ENCODE results near the gene MFAP5. TPM values are rescaled to one million over a fixed set of nuclear protein-coding genes. Genes with fewer than 3 reads are reported as not detected.

MFAP5 gene
- total and polyA plus RNA-seq, 2 donors (not counting 3 experiments of a cell fraction or from before 2014, with no cell fraction given), result 0.39 TPM; not detected in 1

GRCh38 chr12:8664228-8664913 lies 1.7 kb upstream of the MFAP5 start:
- Histone ChIP-seq H3K4me3 (replicated peaks in 1 of 3; ENCODE audit: insufficient read depth in 1 of 3, low read depth in 1 of 3, low read length in 3 of 3) (no peak overlapping the region), H3K4me2 (ENCODE audit: insufficient read depth, low read length) (no peak overlapping the region), H3K9me3 (replicated peaks; ENCODE audit: control insufficient read depth, insufficient read depth, low read length) (no peaks in the 10 kb centered on the region), H3K36me3 (ENCODE audit: control insufficient read depth in 2 of 2, extremely low read depth in 1 of 2, insufficient read depth in 2 of 2, low read length in 2 of 2) (no peaks in the 10 kb centered on the region), H3K79me2 (ENCODE audit: control insufficient read depth, insufficient read depth, low read length) (no peaks in the 10 kb centered on the region), H3K9me1 (replicated peaks; ENCODE audit: control insufficient read depth, extremely low read depth, insufficient read depth, low read length) (no peaks in the 10 kb centered on the region), H3K27ac (ENCODE audit: insufficient read depth, low read depth, low read length) (no peak overlapping the region), H3K4me1 (ENCODE audit: control insufficient read depth, extremely low read depth, insufficient read depth, low read length) (no peaks in the 10 kb centered on the region), H2AFZ (ENCODE audit: low read depth, low read length) (no peak overlapping the region), H3K9ac (replicated peaks; ENCODE audit: extremely low read depth, insufficient read depth, low read length) (no peak overlapping the region), H3K27me3 (ENCODE audit: control insufficient read depth in 2 of 2, insufficient read depth in 2 of 2, low read length in 2 of 2) (peaks cover 2 to 9% of the 10 kb centered on the region in 2 experiments), H4K20me1 (replicated peaks; ENCODE audit: control insufficient read depth, extremely low read depth, insufficient read depth, low read length) (no peaks in the 10 kb centered on the region)
- intact Hi-C loops (cut with micrococcal nuclease) (no loop called here), dilution Hi-C loops (cut with MboI; ENCODE audit: extremely low pct_ligation_motif_present, low sequenced_read_pairs) (no loop called here)
- TF ChIP-seq EZH2 (IDR thresholded peaks at IDR 0.05; ENCODE audit: borderline replicate concordance, low read depth, low read length, severe bottlenecking) (no peak), CTCF (IDR thresholded peaks at IDR 0.05; ENCODE audit: extremely low read depth in 1 of 2, insufficient read depth in 1 of 2, low read depth in 1 of 2, low read length in 2 of 2) (no peak), MAX (IDR thresholded peaks at IDR 0.05; ENCODE audit: insufficient read depth, insufficient read length) (no peak), POLR2A (IDR thresholded peaks at IDR 0.05; ENCODE audit: low read depth, low read length) (no peak), GATA2 (IDR thresholded peaks at IDR 0.05; ENCODE audit: insufficient read depth, insufficient read length, low read depth, low read length) (no peak), MYC (IDR thresholded peaks at IDR 0.05; ENCODE audit: low read depth, low read length) (no peak), POLR2AphosphoS5 (IDR thresholded peaks at IDR 0.05; ENCODE audit: insufficient read depth, low read depth, low read length) (no peak), JUN (IDR thresholded peaks at IDR 0.05; ENCODE audit: borderline replicate concordance, insufficient read depth, insufficient read length, low read depth) (no peak), FOS (IDR thresholded peaks at IDR 0.05; ENCODE audit: borderline replicate concordance, insufficient read depth, low read length) (no peak)
- ChIA-PET POLR2A (no interaction called here), CTCF (interaction anchor here (0.8 to 2.1 kb wide), 7 partner anchors 12 to 385 kb away, joined by 3 to 7 read pairs (median 4); no protein-coding TSS in a partner anchor)
- no peak for DNase-seq (ENCODE audit: low read depth, low spot score)
- BruUV-seq (replicated peaks), result no TSS peak
- no peak for FAIRE-seq

All from endothelial cell of umbilical vein (primary cell).